Naive B cell (primary cell): ENCODE measurements around the gene MRM2. TPM values are rescaled to one million over a fixed set of nuclear protein-coding genes. Genes with fewer than 3 reads are reported as not detected.

ENCODE experiments used
- ATAC-seq, 2 donors: fragments of 150-1000 bp; cut with Tn5 transposase; 2 replicates each; pipeline ENCODE4 v1.10.0; 2021; ENCODE audit warnings: low read depth in 2 of 2, mild to moderate bottlenecking in 2 of 2, moderate library complexity in 2 of 2
- DNase-seq: peaks from one replicate; pipeline ENCODE4 v3.0.0; 2022
- H3K27ac Mint-ChIP-seq, 6 donors: one replicate each; pipeline ENCODE4 v1.8.0; 2020 to 2022; ENCODE audit warnings: mild to moderate bottlenecking in 6 of 6, mixed read lengths in 6 of 6, moderate library complexity in 5 of 6, inconsistent platforms in 2 of 6
- H3K27me3 Mint-ChIP-seq, 3 donors: one replicate each; pipeline ENCODE4 v1.8.0; 2021 to 2022; ENCODE audit warnings: mixed read lengths in 3 of 3, mild to moderate bottlenecking in 1 of 3
- H3K36me3 Mint-ChIP-seq, 2 donors: one replicate each; pipeline ENCODE4 v1.8.0; 2020 to 2022; ENCODE audit warnings: mixed read lengths in 2 of 2, inconsistent platforms in 1 of 2, mild to moderate bottlenecking in 1 of 2
- H3K4me1 Mint-ChIP-seq, 3 donors: one replicate each; pipeline ENCODE4 v1.8.0; 2020 to 2022; ENCODE audit warnings: mixed read lengths in 3 of 3, inconsistent platforms in 1 of 3, mild to moderate bottlenecking in 1 of 3, moderate library complexity in 1 of 3
- H3K4me3 Mint-ChIP-seq, 8 donors: one replicate each; pipeline ENCODE4 v1.8.0; 2020 to 2022; ENCODE audit warnings: mild to moderate bottlenecking in 8 of 8, mixed read lengths in 8 of 8, moderate library complexity in 8 of 8, inconsistent platforms in 2 of 8
- H3K9me3 Mint-ChIP-seq, 7 donors: one replicate each; pipeline ENCODE4 v1.8.0; 2020 to 2022; ENCODE audit warnings: mixed read lengths in 7 of 7, mild to moderate bottlenecking in 5 of 7, inconsistent platforms in 2 of 7, moderate library complexity in 1 of 7
- polyA plus RNA-seq, 6 donors: library from polyadenylated mRNA; unstranded; fragments of 300-500 nt; fragmentation: Illumina TruSeq; gene quantifications; one replicate each; pipeline ENCODE4 v1.2.3, GENCODE V29; 2021; ENCODE audit warnings: low read depth in 6 of 6

MRM2 gene
- polyA plus RNA-seq, 6 donors from 2014 or later: 29.2 to 64.2 (median 46.1) TPM

DNA sequence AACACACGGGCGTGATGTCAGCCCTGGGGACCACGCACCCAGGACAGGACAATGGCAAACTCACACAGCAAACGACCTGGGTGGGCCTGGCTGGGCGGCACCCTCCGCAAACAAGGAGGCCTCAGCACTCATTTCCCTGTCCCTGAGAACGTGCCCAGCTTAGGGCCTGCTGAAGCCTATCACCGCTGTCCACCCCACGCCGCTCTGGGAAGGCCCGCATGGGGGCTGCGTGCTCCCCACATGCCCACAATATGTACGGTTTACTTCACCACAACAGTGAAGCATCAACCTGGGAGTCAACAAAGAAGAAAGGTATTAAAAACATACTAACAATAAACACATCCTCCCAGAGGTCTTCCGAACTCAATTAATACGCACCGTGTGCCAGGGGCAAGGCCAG, 21.5 kb downstream of the MRM2 start:
- ATAC-seq (no peak), DNase-seq (no peak)
- Mint-ChIP-seq H3K36me3 (peaks cover 0 to 36% of the 10 kb centered on the region in 2 donors), H3K4me3 (no peak overlapping the region), H3K27me3 (no peaks in the 10 kb centered on the region), H3K9me3 (no peaks in the 10 kb centered on the region), H3K4me1 (peaks cover 0 to 10% (median 0%) of the 10 kb centered on the region in 3 donors), H3K27ac (peak overlapping the region in 1 of 6 donors; percentile 88)

DNA sequence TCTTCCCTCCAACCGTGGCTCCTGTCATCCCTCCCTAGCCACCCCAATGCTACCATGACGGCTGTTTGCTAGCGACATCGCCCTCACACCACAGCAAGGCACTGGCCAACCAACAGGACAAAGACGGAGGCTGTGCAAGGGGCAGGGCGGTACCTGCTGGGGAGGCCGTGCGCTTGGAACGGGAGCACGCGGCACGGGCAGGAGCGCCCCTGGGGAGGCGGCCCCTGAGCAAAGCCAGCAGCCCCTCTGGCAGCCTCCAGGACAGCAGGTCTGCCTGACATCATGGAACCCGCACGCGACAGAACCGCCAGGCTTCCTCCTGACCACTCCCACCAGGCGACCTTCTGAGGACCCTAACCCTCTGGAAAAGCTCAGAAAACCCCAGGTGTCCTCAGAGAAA, 22.0 kb downstream of the MRM2 start:
- H3K27ac Mint-ChIP-seq: peak overlapping the region in 1 of 6 donors; percentile 88
- no peaks in the 10 kb centered on the region for H3K27me3 Mint-ChIP-seq
- no peak for ATAC-seq
- DNase-seq: no peak
- peaks cover 0 to 8% (median 0%) of the 10 kb centered on the region in 3 donors for H3K4me1 Mint-ChIP-seq
- no peak overlapping the region for H3K4me3 Mint-ChIP-seq
- H3K9me3 Mint-ChIP-seq: no peaks in the 10 kb centered on the region
- peaks cover 0 to 35% of the 10 kb centered on the region in 2 donors for H3K36me3 Mint-ChIP-seq

DNA sequence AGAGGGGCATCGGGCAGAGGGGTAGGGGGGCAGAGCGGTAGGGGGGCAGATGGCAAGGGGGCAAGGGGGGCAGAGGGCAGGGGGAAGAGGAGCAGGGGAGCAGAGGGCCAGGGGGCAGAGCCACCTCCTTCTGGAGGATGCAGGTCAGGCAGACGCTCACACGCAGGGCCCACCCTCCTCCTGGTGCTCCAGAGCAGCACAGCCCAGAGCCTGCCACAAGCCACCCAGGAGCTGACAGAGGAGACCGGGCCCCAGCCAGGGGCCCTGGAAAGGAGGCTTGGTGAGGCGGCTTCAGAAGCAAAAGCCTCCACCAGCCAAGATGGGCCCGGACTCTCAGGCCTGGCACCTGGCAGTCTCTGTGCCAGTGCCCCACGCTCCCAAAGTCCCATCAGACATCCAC, 22.4 kb downstream of the MRM2 start:
- Mint-ChIP-seq H3K27ac (no peak overlapping the region), H3K9me3 (no peaks in the 10 kb centered on the region), H3K4me3 (no peak overlapping the region), H3K27me3 (no peaks in the 10 kb centered on the region), H3K36me3 (peaks cover 0 to 35% of the 10 kb centered on the region in 2 donors), H3K4me1 (peaks cover 0 to 8% (median 0%) of the 10 kb centered on the region in 3 donors)
- no peak for ATAC-seq
- no peak for DNase-seq

DNA sequence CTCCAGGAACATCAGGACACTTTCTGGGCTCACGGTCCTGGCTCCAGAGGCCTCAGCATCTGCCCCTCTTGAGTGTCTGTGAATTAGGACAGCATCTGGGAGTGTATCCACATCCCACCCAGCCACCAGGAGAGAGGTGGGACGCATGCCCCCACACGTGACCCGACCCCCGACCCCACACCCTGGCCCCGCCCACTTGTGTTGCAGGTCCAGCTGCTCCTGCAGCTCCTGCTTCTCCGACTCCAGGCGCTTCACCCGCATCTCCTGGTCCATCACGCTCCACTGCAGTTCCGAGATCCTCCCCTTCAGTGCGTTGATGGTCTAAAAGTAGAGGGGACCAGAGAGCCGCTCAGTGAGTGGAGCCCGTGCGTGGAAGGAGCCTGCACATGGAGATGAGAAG, 22.9 kb downstream of the MRM2 start:
- Mint-ChIP-seq H3K27ac (peak overlapping the region in 2 of 6 donors; percentile 38 to 71), H3K4me1 (peaks cover 0 to 8% (median 0%) of the 10 kb centered on the region in 3 donors), H3K9me3 (no peaks in the 10 kb centered on the region), H3K27me3 (no peaks in the 10 kb centered on the region), H3K4me3 (no peak overlapping the region), H3K36me3 (peaks cover 0 to 33% of the 10 kb centered on the region in 2 donors)
- DNase-seq (no peak), ATAC-seq (no peak)

GRCh38 chr7:2218444-2218785, 23.6 kb downstream of the MRM2 start:
- no peak for ATAC-seq
- peaks cover 3 to 36% of the 10 kb centered on the region in 2 donors for H3K36me3 Mint-ChIP-seq
- H3K9me3 Mint-ChIP-seq: no peaks in the 10 kb centered on the region
- H3K4me1 Mint-ChIP-seq: peaks cover 0 to 11% (median 0%) of the 10 kb centered on the region in 3 donors
- H3K4me3 Mint-ChIP-seq: no peak overlapping the region
- H3K27ac Mint-ChIP-seq: peak overlapping the region in 1 of 6 donors; percentile 54
- H3K27me3 Mint-ChIP-seq: no peaks in the 10 kb centered on the region
- no peak for DNase-seq

DNA sequence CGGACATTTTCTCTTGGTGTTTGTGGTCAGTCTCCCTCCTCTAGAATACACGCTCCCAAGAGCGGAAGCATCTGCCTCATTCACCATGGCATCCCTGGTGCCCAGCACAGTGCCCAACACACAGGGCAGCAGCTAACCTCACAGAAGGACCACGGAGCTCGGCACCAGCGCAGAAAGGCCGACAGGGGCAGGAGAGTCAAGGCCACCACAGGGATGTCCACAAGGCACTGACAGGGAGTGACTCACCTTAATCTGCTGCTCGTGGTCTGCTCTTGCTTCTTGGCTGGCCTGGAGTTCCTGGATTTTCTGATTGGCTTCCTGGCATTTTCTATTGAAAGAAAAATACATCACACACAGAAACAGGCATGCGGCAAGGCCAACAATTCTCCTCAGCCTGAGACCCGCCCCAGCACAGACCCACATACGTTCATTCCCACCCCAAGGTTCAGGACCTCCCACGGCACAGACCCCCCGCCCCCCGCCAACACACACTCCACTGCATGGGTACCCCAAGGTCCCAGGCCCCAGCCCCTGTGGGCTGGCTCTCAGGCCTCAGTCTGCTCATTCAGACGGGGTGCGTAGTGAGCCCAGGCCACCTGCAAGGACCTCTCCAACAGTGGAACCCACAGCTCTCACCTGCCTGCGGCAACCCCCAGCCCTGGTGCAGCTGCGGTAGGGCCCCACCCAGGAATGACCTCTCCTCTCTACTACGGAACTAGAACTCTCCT, 24.1 kb downstream of the MRM2 start:
- ATAC-seq (no peak), DNase-seq (no peak)
- Mint-ChIP-seq H3K4me3 (no peak overlapping the region), H3K27ac (peak overlapping the region in 2 of 6 donors; percentile 42 to 54), H3K36me3 (peaks cover 4 to 38% of the 10 kb centered on the region in 2 donors), H3K4me1 (peaks cover 0 to 11% (median 0%) of the 10 kb centered on the region in 3 donors), H3K27me3 (no peaks in the 10 kb centered on the region), H3K9me3 (no peaks in the 10 kb centered on the region)

DNA sequence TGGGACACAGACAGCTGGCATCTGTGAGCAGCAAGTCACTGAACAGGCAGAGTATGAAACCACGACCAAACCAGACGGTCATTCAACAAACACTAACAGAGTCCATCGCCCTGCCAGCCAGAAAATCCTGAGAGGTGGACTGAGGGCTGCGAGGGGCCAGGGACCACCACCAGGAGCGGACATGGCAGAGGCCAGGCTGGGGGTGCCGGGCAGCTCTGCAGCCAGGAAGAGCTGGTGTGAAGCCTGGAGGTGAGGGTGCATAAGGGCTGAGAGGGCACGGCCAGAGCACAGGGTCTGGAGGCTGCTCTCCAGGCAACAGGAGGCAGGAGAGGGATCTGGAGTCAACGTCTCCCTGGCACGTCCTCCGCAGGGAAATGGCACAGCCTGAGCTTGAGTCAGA, 24.8 kb downstream of the MRM2 start:
- ATAC-seq: no peak
- Mint-ChIP-seq H3K4me3 (peak overlapping the region in 1 of 8 donors; percentile 48), H3K9me3 (no peaks in the 10 kb centered on the region), H3K27ac (peak overlapping the region in 1 of 6 donors; percentile 64), H3K27me3 (no peaks in the 10 kb centered on the region), H3K36me3 (peaks cover 11 to 45% of the 10 kb centered on the region in 2 donors), H3K4me1 (peaks cover 0 to 11% (median 0%) of the 10 kb centered on the region in 3 donors)
- DNase-seq: no peak

DNA sequence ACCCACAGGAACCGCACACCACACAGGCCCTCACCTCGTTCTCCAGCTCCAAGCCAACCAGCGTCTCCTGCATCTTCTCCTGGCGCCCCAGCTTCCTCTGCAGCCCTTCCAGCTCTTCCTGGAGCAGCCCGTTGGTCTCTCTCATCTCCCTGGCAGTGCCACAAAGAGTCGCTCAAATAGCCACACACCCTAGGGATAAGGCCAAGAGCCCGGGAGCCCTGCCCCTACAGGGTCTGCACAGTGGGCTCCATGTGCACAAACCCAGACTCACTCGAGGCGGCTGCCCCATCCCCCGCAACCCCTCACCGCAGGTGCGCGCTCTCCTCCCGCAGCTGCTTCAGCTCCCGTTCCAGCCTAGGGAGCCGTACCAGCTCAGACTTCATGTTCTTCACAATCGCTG, 26.2 kb downstream of the MRM2 start:
- Mint-ChIP-seq H3K27ac (peak overlapping the region in 2 of 6 donors; percentile 78 to 91), H3K27me3 (no peaks in the 10 kb centered on the region), H3K4me3 (no peak overlapping the region), H3K36me3 (peaks cover 11 to 39% of the 10 kb centered on the region in 2 donors), H3K4me1 (peaks cover 0 to 7% (median 0%) of the 10 kb centered on the region in 3 donors), H3K9me3 (no peaks in the 10 kb centered on the region)
- no peak for DNase-seq
- ATAC-seq: no peak

DNA sequence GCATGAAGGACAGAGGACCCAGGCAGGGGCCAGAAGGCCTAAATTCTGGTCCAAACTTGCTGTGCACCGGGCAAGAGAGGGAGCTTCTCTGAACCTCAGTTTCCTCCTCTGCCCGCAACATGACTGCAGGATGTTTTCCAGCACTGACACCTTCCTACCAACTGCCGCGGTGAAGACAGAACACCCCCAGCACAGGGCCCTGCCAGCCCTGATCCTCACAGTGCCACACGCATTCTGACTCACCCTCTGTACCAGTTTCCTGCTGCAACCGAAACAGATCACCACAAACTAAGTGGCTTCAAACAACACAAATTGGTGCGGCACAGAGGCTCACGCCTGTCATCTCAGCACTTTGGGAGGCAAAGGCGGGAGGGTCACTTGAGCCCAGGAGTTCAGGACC, 27.4 kb downstream of the MRM2 start:
- Mint-ChIP-seq H3K4me1 (peaks cover 0 to 7% (median 0%) of the 10 kb centered on the region in 3 donors), H3K36me3 (peaks cover 11 to 39% of the 10 kb centered on the region in 2 donors), H3K9me3 (no peaks in the 10 kb centered on the region), H3K4me3 (no peak overlapping the region), H3K27ac (peak overlapping the region in 1 of 6 donors; percentile 38), H3K27me3 (no peaks in the 10 kb centered on the region)
- ATAC-seq (no peak), DNase-seq (no peak)

DNA sequence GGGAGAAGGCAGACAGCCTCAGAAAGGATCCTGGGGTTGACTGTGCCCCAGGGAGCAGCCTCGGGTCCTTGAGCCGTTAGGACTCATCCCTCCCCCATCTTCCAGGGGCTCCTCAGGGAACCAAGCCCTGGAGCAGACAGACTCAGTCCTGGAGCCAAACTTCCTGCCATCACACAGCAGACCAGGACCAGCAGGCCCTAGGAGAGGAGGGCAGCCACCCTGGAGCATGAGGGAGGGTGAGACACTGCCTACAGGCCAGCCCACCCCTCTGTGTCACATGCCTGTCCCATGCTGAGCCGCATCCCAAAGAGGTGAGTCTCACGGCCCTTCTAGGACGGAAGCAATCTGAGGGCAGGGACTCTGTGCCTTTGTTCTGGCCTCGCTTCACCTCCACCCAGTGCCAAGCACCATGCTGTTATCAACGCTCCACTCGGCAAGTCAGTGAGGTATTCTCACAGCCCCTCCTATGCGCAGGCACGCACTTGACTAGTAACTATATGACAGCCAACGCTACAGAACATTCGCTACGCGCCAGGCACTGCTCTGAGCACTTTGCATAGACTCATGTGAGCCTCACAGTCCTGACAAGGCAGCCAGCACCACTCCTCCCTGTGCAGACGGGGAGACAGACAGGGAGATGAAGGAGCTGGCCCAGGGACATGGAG, 28.3 kb downstream of the MRM2 start:
- Mint-ChIP-seq H3K4me1 (peaks cover 0 to 7% (median 4%) of the 10 kb centered on the region in 3 donors), H3K9me3 (no peaks in the 10 kb centered on the region), H3K36me3 (peaks cover 11 to 39% of the 10 kb centered on the region in 2 donors), H3K27me3 (no peaks in the 10 kb centered on the region), H3K27ac (peak overlapping the region in 3 of 6 donors; percentile 24 to 58 (median 29)), H3K4me3 (no peak overlapping the region)
- DNase-seq: no peak
- no peak for ATAC-seq

GRCh38 chr7:2212906-2213305, 29.1 kb downstream of the MRM2 start:
- DNase-seq (no peak), ATAC-seq (no peak)
- peaks cover 0 to 5% (median 4%) of the 10 kb centered on the region in 3 donors for H3K4me1 Mint-ChIP-seq
- H3K9me3 Mint-ChIP-seq: no peaks in the 10 kb centered on the region
- H3K27me3 Mint-ChIP-seq: no peaks in the 10 kb centered on the region
- H3K4me3 Mint-ChIP-seq: peak overlapping the region in 1 of 8 donors; percentile 30
- peak overlapping the region in 1 of 6 donors; percentile 14 for H3K27ac Mint-ChIP-seq
- H3K36me3 Mint-ChIP-seq: peaks cover 11 to 32% of the 10 kb centered on the region in 2 donors

GRCh38 chr7:2211926-2212325, 30.1 kb downstream of the MRM2 start:
- Mint-ChIP-seq H3K4me1 (peaks cover 0 to 5% (median 4%) of the 10 kb centered on the region in 3 donors), H3K27ac (peak overlapping the region in 1 of 6 donors; percentile 57), H3K36me3 (peaks cover 11 to 29% of the 10 kb centered on the region in 2 donors), H3K27me3 (no peaks in the 10 kb centered on the region), H3K9me3 (no peaks in the 10 kb centered on the region), H3K4me3 (no peak overlapping the region)
- no peak for DNase-seq
- ATAC-seq: no peak

- ATAC-seq (no peak), DNase-seq (no peak)
- Mint-ChIP-seq H3K36me3 (peaks cover 11 to 28% of the 10 kb centered on the region in 2 donors), H3K4me3 (no peak overlapping the region), H3K4me1 (peaks cover 0 to 5% (median 4%) of the 10 kb centered on the region in 3 donors), H3K27me3 (no peaks in the 10 kb centered on the region), H3K27ac (peak overlapping the region in 1 of 6 donors; percentile 57), H3K9me3 (no peaks in the 10 kb centered on the region)
Observed at GRCh38 chr7:2211259-2211880, 30.6 kb downstream of the MRM2 start.
